Body of pancreas (tissue), 4 donors: ENCODE measurements around the gene PUSL1.

Experiments used
- CTCF ChIP-seq, 7 experiments: fragments of 450-650 bp in 4 of 7; fragments of 200-600 bp in 3 of 7; sonication (generic) in 3 of 7; IDR thresholded peaks; one replicate each; pipeline ENCODE4 v1.5.1; 2016 to 2019; ENCODE audit warnings: antibody characterized with exemption in 7 of 7
- POLR2A ChIP-seq, 3 donors: fragments of 450-650 bp; IDR thresholded peaks; one replicate each; pipeline ENCODE4 v1.6.1; 2016; ENCODE audit warnings: antibody characterized with exemption in 3 of 3, mild to moderate bottlenecking in 2 of 3

- TF ChIP-seq CTCF (IDR thresholded peaks at IDR 0.05) (no peak), POLR2A (IDR thresholded peaks at IDR 0.05) (no peak)
Measured at GRCh38 chr1:1353389-1354151, 45.2 kb downstream of the PUSL1 start.
